Transverse colon (tissue), 4 donors: ENCODE data around the gene PPP1R7.

Source experiments
- CTCF ChIP-seq, 5 experiments: fragments of 200-600 bp in 3 of 5; fragments of 450-650 bp in 2 of 5; sonication (generic) in 3 of 5; IDR thresholded peaks; 1 replicate in 2 of 5; 2 replicates in 3 of 5; pipeline ENCODE4 v1.5.1; 2016 to 2017; ENCODE audit warnings: antibody characterized with exemption in 5 of 5, inconsistent platforms in 3 of 5, mild to moderate bottlenecking in 2 of 5, moderate library complexity in 1 of 5
- EP300 ChIP-seq: sonication (generic); formaldehyde crosslinking; IDR thresholded peaks from one replicate; pipeline ENCODE4 v1.6.1; 2017; ENCODE audit warnings: antibody characterized with exemption, low read depth
- POLR2A ChIP-seq: fragments of 450-650 bp; IDR thresholded peaks from one replicate; pipeline ENCODE4 v1.6.1; 2016; ENCODE audit warnings: antibody characterized with exemption, mild to moderate bottlenecking, moderate library complexity
- POLR2AphosphoS5 ChIP-seq, 3 donors: sonication (generic); formaldehyde crosslinking; IDR thresholded peaks; one replicate each; pipeline ENCODE4 v1.6.1; 2016; ENCODE audit warnings: antibody characterized with exemption in 3 of 3

- TF ChIP-seq CTCF (IDR thresholded peaks at IDR 0.05) (no peak), POLR2AphosphoS5 (IDR thresholded peaks at IDR 0.05) (no peak), POLR2A (no peak), EP300 (no peak)
Observed at GRCh38 chr2:241115361-241115760, 34.9 kb upstream of the PPP1R7 start.
